ENCODE results near the gene FIGLA.

DNA sequence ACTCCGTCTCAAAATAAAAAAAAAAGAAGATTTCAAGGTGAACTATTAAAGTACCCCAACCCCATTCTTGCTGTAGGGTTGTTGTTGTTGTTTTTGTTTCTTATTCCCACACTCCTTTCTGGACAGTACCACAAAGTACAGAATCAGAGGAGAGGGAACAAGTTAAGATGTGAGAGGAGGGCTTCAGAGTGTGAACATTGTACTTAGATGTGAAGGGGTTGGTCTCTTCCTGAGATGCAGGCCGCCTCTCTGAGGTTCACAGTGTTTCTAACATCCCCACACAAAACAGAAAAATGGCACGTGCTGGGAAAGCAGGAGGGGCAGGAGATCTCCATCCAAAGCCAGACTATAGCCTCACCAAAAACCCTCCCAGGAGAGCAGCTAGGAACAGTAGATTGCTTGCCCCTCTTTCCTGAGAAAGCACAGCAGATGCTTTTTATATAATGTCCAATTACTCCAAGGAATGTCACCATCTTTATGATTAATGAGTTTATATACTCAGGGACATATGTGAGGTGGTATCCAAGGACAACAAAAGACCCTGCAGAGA, 45.1 kb downstream of the FIGLA start:
- TF ChIP-seq, protein P1, sequence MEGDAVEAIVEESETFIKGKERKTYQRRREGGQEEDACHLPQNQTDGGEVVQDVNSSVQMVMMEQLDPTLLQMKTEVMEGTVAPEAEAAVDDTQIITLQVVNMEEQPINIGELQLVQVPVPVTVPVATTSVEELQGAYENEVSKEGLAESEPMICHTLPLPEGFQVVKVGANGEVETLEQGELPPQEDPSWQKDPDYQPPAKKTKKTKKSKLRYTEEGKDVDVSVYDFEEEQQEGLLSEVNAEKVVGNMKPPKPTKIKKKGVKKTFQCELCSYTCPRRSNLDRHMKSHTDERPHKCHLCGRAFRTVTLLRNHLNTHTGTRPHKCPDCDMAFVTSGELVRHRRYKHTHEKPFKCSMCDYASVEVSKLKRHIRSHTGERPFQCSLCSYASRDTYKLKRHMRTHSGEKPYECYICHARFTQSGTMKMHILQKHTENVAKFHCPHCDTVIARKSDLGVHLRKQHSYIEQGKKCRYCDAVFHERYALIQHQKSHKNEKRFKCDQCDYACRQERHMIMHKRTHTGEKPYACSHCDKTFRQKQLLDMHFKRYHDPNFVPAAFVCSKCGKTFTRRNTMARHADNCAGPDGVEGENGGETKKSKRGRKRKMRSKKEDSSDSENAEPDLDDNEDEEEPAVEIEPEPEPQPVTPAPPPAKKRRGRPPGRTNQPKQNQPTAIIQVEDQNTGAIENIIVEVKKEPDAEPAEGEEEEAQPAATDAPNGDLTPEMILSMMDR (IDR thresholded peaks at IDR 0.05; ENCODE audit: poor library complexity) = no peak
- TF ChIP-seq EZH2 (IDR thresholded peaks at IDR 0.05; ENCODE audit: borderline replicate concordance) = no peak
